Pancreas (tissue), 10 donors: ENCODE results near the gene ELOVL1. TPM values are rescaled to one million over a fixed set of nuclear protein-coding genes. Genes with fewer than 3 reads are reported as not detected.

Experiments
- ATAC-seq, 4 donors: fragments of 200-7000 bp; cut with Tn5 transposase; one replicate each; pipeline versions ENCODE4 v1.8.0 to v1.9.1; 2020; ENCODE audit warnings: mild to moderate bottlenecking in 4 of 4, moderate library complexity in 4 of 4
- DNase-seq, 6 donors: peaks; one replicate each; pipeline ENCODE4 v3.0.0-alpha.2; 2020
- FAIRE-seq: peaks from 2 replicates; lab custom pipeline; 2012; peaks lifted over from hg19 to GRCh38; lab: Jason Lieb, UNC
- H3K27ac ChIP-seq, 4 donors: fragments of 200-600 bp; sonication (generic); 1 replicate in 3 of 4; 2 replicates in 1 of 4; pipeline versions ENCODE4 v1.5.0 to v1.8.0; 2020
- H3K27me3 ChIP-seq, 4 donors: fragments of 200-600 bp; one replicate each; pipeline ENCODE4 v1.8.0; 2021
- H3K36me3 ChIP-seq, 3 donors: fragments of 200-600 bp; sonication (generic) in 1 of 3; one replicate each; pipeline versions ENCODE4 v1.5.0 to v1.8.0; 2020 to 2021
- H3K4me1 ChIP-seq, 3 donors: fragments of 200-600 bp; one replicate each; pipeline ENCODE4 v1.8.0; 2021
- H3K4me3 ChIP-seq, 4 donors: fragments of 200-600 bp; sonication (generic) in 2 of 4; one replicate each; pipeline versions ENCODE4 v1.5.0 to v1.8.0; 2020 to 2021
- H3K9me3 ChIP-seq, 4 donors: fragments of 200-600 bp; one replicate each; pipeline ENCODE4 v1.8.0; 2021
- WGBS, 2 donors: extraction: QIAGEN DNeasy Blood & Tissue Kit; methylation state at CpG; one replicate each; pipeline ENCODE4 v1.1.7; 2013; 5-methylcytosine and 5-hydroxymethylcytosine counted together
- intact Hi-C, 3 donors: fragments of 100-400 bp; cut with DNase I; formaldehyde crosslinking; loops; one replicate each; pipeline versions ENCODE4 v1.11.1 to v1.14.2; 2022
- polyA plus RNA-seq, 2 donors: library from polyadenylated mRNA; stranded (reverse); fragments of 200-250 nt; gene quantifications; one replicate each; pipeline ENCODE4 v1.2.3, GENCODE V29; 2013
- total RNA-seq, 6 donors: library from RNA; stranded (reverse); fragmentation: NEBNext Ultra II Directional in 4 of 6; extraction: Animal tissue kit (Norgen Biotek cat#: 25700) in 4 of 6; gene quantifications; one replicate each; pipeline versions ENCODE4 v1.2.1 to v1.2.4, GENCODE V29; 2021 to 2023
- TF ChIP-seq, protein P1 (sequence below), 4 donors: fragments of 200-600 bp; sonication (generic) in 3 of 4; IDR thresholded peaks; one replicate each; pipeline versions ENCODE4 v1.5.0 to v1.8.0; 2021; ENCODE audit warnings: antibody characterized with exemption in 4 of 4
- donor health status: healthy with polysubstance abuse.
- donor health status: DM: no; HTN: no; CAD: no; lungs with moderate emphysema.
- donor health status: DM: no; HTN: no; CAD: no.
- donor health status: control.
- donor health status: control.
- donor health status: Bipolar disorder and iron deficiency.
- donor health status: DM: yes; HTN: yes; CAD: no.
- donor health status: DM: no; HTN: no; CAD: no.
- donor health status: DM: no; HTN: no; CAD: no.
- donor health status: DM: yes; HTN: yes; CAD: no.

Gene ELOVL1
- total and polyA plus RNA-seq, 8 donors: 22.8 to 44.9 (median 31.6) TPM

DNA sequence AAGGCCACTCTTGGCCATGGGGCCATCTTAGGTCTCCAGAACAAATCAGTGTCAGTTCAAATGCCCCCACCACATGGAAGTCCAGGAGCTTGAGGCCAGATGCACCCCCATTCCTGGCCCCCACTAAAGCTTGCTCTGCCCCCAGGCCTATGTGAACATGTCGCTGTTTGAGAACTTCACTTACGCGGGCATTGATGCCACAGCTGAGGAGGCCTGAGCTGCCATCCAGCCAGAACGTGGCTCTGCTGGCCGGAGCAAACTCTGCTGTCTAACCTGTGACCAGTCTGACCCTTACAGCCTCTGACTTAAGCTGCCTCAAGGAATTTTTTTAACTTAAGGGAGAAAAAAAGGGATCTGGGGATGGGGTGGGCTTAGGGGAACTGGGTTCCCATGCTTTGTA lies 45.3 kb downstream of the ELOVL1 start:
- no peak overlapping the region for H3K27ac ChIP-seq
- no peaks in the 10 kb centered on the region for H3K4me1 ChIP-seq
- no peak overlapping the region for H3K4me3 ChIP-seq
- intact Hi-C loops: no loop called here
- no peaks in the 10 kb centered on the region for H3K9me3 ChIP-seq
- no peaks in the 10 kb centered on the region for H3K27me3 ChIP-seq
- no peak for FAIRE-seq
- no peaks in the 10 kb centered on the region for H3K36me3 ChIP-seq
- TF ChIP-seq, protein P1, sequence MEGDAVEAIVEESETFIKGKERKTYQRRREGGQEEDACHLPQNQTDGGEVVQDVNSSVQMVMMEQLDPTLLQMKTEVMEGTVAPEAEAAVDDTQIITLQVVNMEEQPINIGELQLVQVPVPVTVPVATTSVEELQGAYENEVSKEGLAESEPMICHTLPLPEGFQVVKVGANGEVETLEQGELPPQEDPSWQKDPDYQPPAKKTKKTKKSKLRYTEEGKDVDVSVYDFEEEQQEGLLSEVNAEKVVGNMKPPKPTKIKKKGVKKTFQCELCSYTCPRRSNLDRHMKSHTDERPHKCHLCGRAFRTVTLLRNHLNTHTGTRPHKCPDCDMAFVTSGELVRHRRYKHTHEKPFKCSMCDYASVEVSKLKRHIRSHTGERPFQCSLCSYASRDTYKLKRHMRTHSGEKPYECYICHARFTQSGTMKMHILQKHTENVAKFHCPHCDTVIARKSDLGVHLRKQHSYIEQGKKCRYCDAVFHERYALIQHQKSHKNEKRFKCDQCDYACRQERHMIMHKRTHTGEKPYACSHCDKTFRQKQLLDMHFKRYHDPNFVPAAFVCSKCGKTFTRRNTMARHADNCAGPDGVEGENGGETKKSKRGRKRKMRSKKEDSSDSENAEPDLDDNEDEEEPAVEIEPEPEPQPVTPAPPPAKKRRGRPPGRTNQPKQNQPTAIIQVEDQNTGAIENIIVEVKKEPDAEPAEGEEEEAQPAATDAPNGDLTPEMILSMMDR (IDR thresholded peaks at IDR 0.05): no peak
- ATAC-seq: no peak
- 93 to 95% methylated on average over 5 of the region's 5 CpGs for WGBS, 2 donors
- DNase-seq: no peak

DNA sequence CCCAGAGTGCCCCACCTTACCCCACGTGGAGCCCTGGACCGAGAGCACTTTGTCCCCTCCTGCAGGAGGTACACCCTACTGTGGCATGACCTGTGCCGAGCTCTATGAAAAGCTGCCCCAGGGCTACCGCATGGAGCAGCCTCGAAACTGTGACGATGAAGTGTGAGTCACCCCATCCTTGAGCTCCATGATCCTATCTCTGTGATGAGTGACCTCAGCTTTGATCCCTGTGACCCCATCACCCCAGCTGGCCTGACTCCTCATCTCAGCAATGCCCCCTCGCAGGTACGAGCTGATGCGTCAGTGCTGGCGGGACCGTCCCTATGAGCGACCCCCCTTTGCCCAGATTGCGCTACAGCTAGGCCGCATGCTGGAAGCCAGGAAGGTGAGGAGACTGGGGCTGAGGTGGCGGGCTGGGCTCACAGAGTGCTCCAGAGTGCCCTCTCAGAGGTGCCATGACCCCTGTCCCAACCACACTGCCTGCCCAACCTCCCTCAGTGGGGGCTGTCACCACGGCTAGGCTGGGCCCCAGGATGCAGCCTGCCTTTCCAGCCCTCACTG lies 46.4 kb downstream of the ELOVL1 start:
- no peak for ATAC-seq
- Histone ChIP-seq H3K9me3 (no peaks in the 10 kb centered on the region), H3K4me3 (no peak overlapping the region), H3K27me3 (no peaks in the 10 kb centered on the region), H3K27ac (no peak overlapping the region), H3K36me3 (no peaks in the 10 kb centered on the region), H3K4me1 (no peaks in the 10 kb centered on the region)
- TF ChIP-seq, protein P1 (IDR thresholded peaks at IDR 0.05): no peak
- no peak for DNase-seq
- intact Hi-C loops: no loop called here
- FAIRE-seq: no peak
- WGBS, 2 donors: 94% methylated on average over 16 of the region's 16 CpGs

DNA sequence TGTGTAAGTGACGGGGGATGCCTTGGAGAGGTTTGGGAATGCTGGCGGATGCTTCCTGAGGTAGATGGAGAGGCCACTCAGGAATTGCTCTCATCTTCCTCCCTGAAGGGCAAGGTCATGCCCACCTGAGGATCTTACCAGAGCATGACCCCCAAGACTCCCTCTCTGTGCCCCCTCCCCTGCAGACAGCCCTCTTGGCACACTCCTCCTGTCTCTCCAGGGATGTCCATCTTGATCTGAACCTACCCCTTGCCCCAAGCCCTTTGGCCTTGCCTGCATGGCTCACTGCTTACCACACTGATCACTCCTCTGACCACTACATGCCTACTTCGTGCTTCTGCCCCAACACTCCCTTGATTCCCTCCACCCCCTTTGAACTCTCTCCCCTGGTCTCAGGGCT lies 48.0 kb downstream of the ELOVL1 start:
- H3K36me3 ChIP-seq: no peaks in the 10 kb centered on the region
- 65 to 85% methylated on average over 3 of the region's 3 CpGs for WGBS, 2 donors
- ATAC-seq: no peak

DNA sequence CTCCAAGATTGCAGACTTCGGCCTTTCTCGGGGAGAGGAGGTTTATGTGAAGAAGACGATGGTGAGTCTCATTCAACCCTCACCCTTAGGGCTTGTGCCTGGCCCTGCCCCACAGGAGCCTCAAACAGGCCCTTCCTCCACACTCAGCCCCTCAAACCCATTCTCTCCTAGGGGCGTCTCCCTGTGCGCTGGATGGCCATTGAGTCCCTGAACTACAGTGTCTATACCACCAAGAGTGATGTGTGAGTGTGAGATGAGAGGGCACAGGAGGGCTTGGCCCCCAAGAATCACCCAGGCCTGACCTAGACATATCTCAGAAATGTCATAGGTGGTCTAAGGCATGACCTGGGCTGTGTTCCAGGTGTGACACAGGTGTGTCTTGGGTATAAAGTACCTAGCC lies 48.5 kb downstream of the ELOVL1 start:
- H3K4me1 ChIP-seq: no peaks in the 10 kb centered on the region
- 89 to 93% methylated on average over 5 of the region's 5 CpGs for WGBS, 2 donors
- H3K36me3 ChIP-seq: no peaks in the 10 kb centered on the region
- H3K9me3 ChIP-seq: no peaks in the 10 kb centered on the region
- no peak for DNase-seq
- no peaks in the 10 kb centered on the region for H3K27me3 ChIP-seq
- no peak overlapping the region for H3K4me3 ChIP-seq
- ATAC-seq: no peak
- no peak for FAIRE-seq
- intact Hi-C loops: no loop called here
- TF ChIP-seq, protein P1 (IDR thresholded peaks at IDR 0.05): no peak
- no peak overlapping the region for H3K27ac ChIP-seq

More for the DNA sequence above, 48.0 kb downstream of the ELOVL1 start:
- Histone ChIP-seq H3K4me3 (no peak overlapping the region), H3K4me1 (no peaks in the 10 kb centered on the region), H3K9me3 (no peaks in the 10 kb centered on the region), H3K27me3 (no peaks in the 10 kb centered on the region), H3K27ac (no peak overlapping the region)
- DNase-seq (no peak), FAIRE-seq (no peak)
- intact Hi-C loops: no loop called here
- TF ChIP-seq, protein P1 (IDR thresholded peaks at IDR 0.05): no peak

DNA sequence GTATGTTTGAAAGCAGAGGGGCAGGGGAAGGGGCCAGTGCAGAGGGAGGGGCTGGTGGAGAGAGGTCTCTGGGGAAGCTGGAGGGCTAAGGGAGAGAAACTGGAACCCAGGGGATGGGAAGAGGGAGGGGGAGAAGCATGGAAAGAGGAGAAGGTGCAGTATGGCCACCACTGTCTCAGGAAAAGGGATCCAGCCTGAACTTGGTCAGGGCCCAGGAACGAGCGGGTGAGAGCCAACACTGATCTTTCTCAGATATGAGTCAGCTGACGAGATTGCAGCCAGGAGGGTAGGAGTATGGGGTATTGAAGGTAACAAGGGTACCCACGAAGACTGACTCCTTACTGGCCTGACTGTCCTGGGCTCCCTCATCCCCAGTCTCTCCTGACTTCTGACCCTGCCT lies 49.0 kb downstream of the ELOVL1 start:
- Histone ChIP-seq H3K27ac (no peak overlapping the region), H3K4me3 (no peak overlapping the region), H3K27me3 (no peaks in the 10 kb centered on the region), H3K36me3 (no peaks in the 10 kb centered on the region), H3K4me1 (no peaks in the 10 kb centered on the region), H3K9me3 (no peaks in the 10 kb centered on the region)
- DNase-seq: no peak
- WGBS, 2 donors: 79 to 81% methylated on average over 4 of the region's 4 CpGs
- no peak for FAIRE-seq
- TF ChIP-seq, protein P1 (IDR thresholded peaks at IDR 0.05): no peak
- intact Hi-C loops: no loop called here
- no peak for ATAC-seq
